Activated CD4-positive, alpha-beta T cell treated with anti-CD3 and anti-CD28 coated beads, Interleukin-2, Interleukin-4, amounts not matched to agents 100 ng/mL and 50 ng/mL, durations not matched to agents 16 hours and 8 hours (primary cell): ENCODE results near the gene ATRX.
"Not testable (repeated sequence)": the region's sequence is repeated elsewhere in the genome, so short reads cannot be mapped to it uniquely, and the experiment has no call there.

Source experiments
- DNase-seq: peaks from one replicate; pipeline ENCODE4 v3.0.0-alpha.2; 2020; ENCODE audit warnings: low spot score

Gene ATRX

DNA sequence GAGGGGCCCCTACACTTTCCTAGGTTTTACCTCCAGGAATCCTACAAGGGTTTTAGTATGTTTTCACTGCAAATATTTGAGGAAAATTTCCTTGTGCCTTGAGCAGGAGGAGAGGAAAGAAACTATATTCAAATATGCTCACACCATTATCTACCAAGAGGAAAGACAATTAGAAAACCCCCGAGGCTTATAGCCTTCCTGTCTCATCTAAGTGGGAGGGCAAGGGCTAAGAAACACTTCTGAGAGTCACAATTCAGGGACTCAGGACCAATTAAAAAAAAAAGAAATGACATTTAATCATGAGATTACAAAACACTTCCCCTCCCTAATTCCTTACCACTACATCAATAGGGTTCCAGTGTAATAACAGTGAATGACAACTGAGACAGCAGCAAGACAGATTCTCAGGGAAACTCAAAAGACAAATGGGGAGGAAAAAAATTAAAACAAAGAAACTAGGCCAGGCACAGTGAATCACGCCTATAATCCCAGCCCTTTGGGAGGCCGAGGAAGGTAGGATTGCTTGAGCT is 45.6 kb downstream of the ATRX start:
- DNase-seq = no peak

DNA sequence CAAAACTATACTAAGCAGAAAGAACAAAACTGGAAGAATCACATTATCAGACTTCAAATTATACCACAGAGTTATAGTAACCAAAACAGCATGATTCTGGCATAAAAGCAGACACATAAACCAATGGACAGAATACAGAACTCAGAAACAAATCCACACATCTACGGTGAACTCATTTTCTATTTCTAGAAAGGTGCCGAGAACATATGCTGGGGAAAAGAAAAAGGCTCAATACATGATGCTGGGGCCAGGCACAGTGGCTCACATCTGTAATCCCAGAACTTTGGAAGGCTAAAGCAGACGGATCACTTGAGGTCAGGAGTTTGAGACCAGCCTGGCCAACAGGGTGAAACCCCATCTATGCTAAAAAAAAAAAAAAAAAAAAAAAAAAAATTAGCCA is 52.7 kb downstream of the ATRX start:
- no peak for DNase-seq

DNA sequence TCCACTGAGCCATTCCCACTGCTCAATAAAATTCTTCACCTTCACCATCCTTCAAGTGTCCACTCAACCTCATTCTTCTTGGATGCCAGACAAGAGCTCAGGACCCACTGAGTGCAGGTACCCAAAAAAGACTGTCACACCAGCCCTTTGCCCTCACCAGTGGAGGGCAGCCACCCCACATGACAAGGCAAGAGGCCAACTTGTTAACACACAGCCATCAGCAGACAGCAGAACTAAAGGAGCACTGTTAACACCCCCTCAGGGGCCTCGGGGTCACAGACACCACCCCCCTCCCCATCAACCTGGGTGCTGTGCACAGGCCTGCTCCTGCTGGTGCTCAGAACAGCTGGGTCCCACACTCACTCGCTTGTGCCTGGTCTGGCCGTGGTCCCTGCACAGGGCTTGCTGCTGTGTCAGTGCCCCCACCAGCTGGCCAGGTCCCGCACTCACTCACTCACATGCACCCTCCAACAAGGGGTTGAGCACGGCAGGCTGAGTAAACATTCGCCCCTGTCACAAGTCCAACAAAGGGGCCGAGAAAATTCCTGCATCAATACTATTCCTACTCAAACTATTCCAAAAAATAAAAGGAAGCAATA is 54.1 kb downstream of the ATRX start:
- no peak for DNase-seq

DNA sequence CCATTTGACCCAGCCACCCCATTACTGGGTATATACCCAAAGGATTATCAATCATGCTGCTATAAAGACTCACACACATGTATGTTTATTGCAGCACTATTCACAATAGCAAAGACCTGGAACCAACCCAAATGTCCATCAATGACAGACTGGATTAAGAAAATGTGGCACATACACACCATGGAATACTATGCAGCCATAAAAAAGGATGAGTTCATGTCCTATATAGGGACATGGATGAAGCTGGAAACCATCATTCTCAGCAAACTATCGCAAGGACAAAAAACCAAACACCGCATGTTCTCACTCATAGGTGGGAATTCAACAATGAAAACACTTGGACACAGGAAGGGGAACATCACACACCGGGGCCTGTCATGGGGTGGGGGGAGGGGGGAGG is 59.9 kb downstream of the ATRX start:
- DNase-seq = not testable (repeated sequence)

DNA sequence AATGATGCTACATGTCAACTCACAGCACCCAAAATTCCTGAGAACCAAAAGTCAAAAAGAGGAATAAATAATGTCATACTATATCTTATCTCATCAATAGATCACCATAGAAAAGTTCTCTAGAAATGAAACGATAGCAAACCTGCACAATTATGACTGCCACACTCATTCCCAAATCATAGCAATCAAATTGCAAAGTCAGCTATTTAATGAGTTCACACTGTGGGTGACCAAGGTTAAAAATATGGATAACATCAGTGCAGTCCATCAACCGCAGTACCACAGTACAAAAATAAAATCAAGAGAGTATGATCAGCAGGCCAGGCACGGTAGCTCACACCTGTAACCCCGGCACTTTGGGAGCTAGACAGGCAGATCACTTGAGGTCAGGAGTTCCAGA is 62.3 kb downstream of the ATRX start:
- DNase-seq = no peak

DNA sequence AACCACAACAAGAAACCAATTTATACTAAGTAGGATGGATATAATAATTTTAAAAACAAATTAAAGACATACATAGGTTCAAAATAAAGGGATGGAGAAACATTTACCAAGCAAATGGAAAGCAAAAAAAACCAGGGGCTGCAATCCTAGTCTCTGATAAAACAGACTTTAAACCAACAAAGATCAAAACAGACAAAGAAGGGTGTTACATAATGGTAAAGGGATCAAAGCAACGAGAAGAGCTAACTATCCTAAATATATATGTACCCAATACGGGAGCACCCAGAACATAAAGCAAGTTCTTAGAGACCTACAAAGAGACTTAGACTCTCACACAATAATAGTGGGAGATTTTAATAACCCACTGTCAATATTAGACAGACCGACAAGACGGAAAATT is 66.6 kb downstream of the ATRX start:
- DNase-seq = no peak

DNA sequence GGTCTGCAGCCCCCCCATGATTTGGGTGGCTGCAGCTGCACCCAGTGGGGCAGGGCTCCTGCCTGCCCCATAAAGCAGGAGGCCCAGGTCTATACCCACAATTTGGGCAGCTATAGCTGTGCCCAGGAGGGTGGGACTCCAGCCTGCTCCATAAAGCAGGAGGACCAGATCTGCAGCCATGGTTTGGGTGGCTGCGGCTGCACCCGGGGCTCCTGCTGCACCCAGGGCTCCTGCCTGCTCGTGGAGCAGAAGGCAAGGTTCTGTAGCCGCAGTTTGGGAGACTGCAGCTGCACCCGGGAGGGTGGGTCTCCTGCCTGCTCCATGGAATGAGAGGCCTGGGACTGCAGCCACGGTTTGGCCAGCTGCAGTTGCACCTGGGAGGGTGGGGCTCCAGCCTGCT is 81.1 kb downstream of the ATRX start:
- no peak for DNase-seq

DNA sequence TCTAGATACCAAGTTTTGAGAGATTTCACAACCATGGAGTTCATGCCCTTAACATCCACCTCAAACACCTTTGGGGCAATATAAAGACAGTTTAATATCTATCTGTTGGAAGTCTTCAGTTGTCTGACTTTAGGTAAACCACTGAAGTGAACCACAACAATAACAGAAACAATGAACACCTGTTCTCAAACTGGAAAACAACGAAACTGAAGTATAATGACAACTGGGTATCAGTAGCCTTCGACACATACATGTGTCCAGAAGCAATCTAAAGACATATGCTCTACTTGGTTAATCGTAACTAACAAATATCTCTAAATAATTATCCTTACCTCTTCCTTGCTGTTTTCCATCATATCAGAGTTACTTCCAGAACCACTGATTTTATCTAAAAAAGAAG is 87.8 kb downstream of the ATRX start:
- no peak for DNase-seq

DNA sequence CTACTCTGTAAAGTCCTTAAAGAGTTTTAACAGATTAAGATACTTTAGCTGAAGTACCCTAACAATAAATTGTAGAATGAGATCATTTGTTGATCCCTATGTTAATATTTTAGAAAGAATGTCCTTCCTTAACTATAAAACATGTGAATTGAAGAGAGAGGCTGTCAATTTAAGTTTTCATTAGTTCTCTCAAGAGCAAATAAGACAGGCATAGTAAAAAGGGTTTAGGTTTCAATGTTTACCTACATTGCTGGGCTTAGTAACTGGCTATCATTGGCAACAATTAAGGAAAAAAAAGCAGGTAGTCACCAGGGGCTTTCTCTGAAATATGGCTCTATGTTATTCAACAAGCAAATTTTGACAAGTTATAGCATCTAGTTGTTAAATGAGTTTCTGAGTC is 91.5 kb downstream of the ATRX start:
- no peak for DNase-seq

DNA sequence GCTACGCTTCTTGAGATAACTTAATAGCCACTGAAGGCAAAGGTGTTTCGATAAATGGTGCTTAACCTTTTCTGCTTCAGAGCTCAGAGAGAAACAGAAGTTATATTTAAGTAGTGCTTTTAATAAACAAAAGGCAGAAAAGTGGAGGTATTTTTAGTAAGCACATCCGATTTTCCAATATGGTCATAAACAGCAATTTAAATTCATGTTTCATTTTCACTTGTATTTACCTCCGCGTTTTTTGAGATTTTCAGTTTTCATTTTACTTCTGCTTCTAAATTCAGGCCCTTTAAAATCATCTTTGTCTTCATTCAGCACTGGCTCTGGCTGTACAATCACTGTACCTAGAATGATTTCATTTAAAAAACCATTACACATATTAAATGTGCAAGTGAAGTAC is 92.4 kb downstream of the ATRX start:
- DNase-seq = no peak

DNA sequence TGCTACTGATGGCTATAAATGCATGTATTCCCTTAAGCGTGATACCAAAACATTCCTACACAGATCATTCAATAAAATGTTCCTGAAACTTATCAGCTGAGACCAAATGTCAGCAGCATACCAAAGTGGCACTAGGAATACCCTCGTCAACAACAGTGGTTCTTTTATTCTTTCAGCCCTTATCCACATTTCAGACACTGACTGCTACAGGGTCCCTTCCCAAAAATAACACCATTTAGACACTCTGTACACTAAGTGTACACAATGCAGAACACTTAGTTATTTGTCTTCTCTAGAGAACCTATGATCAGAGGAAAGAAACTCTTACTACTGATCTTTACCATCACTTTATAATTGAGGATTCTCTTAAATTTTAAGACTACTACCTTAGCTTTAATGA is 94.1 kb downstream of the ATRX start:
- DNase-seq = no peak

DNA sequence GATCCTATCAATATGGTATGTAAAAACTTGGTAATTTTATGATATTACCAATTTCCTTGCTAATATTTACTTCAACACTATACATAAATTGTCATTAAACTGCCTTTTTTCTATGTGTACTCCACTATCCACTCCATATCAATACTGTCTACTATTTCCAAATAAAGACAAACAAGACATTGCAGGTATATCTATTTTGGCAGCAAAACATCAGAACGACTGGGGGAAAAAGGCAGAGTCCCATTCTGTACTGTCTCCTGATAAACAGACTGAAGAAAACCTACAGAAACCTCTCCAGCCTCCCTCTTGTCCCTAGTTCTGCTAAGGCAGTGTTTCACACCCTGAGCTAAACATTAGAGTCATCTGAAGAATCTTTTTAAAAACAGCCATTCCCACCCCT is 96.6 kb downstream of the ATRX start:
- DNase-seq = no peak

DNA sequence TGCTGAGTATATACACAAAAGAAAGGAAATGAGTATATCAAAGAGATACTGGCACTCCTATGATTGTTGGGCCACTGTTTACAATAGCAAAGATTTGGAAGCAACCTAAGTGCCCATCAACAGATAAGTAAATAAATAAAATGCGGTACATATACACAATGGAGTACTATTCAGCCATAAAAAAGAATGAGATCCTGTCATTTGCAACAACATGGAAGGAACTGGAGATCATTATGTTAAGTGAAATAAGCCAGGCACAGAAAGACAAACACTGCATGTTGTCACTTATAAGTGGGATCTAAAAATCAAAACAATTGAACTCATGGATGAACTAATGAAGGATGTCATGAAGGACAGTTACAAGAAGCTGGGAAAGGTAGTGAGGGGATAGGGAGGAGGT is 100.3 kb downstream of the ATRX start:
- DNase-seq = not testable (repeated sequence)

DNA sequence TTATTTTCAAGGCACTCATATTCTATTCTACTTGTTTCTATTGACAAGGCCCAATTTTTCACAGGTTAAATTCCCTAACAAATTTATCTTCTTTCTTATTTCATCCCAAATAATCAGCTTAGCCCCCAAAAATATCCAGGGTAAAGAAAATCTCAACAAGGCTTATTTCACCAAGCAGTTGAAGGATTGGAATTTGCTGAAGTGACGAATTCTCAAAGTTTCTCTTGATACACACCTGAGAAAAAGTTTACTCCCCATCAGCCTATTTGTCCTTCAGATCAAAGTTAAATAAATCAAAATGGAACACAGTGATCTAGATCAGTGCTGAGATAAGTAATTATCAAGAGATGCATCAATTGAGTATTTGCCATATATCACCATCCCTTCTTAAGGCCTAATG is 106.9 kb downstream of the ATRX start:
- DNase-seq = no peak

DNA sequence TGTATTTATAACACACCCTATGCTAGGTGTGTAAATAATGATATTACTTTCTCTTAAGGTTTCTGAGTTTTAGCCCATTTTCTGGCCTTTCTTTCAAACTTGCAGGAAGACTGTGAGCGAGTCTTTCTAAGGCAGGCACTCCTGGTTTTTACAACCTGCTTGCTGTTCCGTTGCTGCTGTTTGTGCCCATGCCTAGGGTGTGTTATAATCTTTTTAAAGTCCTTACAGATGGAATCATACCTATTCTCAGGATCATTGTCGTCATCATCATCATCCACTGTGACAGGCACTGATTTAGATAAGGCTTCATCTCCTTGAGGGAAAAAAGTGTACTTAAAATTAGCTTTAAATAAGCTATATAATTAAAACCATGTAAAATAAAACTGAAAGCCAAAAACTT is 110.0 kb downstream of the ATRX start:
- no peak for DNase-seq

DNA sequence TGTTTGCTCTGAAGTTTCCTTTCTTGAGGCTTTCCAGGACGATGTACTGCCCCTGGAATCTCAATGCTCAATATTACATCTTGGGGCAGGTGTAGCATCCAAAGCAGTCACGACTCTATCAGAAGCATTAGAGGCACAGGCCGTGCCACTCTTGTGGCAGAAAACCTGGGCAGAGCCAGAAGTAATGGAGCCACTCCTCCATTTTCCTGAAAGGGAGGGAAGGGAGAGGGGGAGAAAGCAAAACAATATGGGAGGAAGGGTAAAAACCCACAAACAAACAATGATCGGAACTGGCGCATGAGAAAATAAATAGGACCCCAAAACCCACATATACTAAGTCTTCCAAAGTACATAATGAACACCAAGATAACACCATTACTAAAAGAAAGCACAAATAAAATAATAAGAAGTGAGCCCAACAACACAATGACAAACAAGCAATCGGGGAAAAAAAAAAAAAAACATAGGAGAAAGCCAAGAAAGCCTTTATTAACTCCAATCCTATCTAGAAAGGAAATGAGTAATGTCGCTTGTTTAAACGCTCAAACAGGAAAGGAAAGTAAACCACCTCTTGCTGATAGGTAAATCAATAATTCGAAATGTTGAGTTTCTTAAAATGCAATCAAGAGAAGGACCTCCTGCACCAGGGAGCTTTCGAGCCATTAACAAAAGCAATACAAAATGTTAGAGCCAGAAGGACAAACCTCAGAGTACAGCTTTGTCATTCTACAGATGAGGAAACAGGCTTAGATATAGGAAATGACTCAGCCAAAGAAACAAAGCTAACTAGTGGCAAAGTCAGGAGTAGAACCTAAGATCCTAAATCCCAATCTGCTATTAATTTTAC is 117.4 kb downstream of the ATRX start:
- peak; percentile 27 for DNase-seq

DNA sequence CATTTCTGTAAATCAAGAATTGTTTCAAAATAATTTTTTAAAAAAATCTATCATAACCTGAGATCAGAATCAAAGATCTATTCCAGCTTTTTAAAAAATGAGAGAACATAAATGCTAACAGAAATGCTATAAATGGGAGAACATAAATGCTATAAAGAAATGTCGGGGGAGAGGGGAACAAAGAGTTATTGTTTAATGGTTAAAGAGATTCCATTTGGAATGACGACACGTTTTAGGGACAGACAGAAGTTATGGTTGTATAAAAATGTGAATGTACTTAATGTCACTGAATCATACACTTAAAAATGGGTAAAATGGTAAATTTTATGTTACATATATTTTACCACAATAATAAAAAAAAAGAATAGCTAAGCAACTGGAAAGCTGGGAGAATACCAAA is 127.1 kb downstream of the ATRX start:
- no peak for DNase-seq

DNA sequence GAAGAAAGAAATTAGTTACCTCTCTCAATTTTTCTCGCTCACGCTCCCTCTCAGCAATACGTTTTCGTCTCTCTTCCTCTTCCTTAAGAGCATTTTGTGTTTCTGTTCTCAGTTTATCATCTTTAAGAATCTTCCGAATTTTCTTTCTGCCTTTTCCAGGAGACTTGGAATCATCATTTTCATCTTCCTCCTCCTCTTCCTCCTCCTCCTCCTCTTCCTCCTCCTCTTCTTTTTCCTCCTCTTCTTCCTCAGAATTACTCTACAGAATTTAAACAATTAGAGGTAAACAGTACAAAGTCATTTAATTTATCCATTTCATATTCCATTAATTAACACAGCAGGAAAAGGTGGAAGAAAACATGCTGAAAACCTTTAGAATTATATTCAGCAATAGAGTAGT is 133.9 kb downstream of the ATRX start:
- no peak for DNase-seq

DNA sequence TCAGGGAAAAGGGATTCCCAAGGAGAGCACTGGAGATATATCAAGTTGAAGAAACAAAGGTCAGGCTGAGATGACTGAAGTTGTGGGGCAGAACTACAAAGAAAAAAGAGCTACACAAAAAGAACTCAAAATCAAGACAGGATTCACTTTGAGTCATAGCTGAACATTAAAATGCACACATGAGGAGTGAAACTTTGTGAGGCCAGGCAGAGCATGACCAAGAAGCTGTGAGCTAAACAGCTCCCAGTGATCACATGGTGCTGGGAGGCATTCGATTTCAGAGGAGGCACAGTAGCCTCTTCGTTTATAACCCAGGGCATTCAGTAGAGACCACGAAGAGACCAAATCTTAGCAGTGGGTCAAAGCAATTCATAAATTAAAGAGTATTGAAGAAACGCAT is 145.3 kb downstream of the ATRX start:
- peak; percentile 33 for DNase-seq

DNA sequence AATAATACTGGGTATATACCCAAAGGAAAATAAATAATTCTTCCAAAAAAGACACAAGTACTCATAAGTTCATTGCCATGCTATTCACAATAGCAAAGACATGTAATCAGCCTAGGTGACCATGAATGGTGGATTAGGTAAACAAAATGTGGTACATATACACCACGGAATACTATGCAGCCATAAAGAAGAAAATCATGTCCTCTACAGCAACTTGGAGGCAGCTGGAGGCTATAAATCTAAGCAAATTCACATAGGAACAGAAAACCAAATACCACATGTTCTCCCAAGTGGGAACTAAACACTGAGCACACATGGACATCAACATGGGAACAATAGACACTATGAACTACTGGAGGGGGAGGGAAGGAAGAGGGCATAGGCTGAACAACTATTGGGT is 146.2 kb downstream of the ATRX start:
- no peak for DNase-seq

DNA sequence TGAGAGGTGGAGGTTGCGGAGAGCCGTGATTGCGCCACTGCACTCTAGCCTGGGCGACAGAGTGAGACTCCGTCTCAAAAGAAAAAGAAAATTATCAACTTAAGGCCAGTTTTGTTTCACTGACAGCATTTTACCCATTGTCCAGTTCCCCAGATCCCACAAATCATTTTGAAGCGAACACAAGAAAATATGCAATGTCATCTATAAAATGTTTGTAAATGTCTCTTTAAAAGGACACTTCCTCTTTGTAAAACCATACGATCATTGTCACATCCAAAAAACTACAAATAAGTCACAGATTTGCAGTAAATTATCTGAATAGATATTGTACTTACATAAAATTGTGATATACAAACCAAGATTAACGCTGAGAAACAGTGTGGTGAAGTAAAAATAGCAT is 147.6 kb downstream of the ATRX start:
- DNase-seq = no peak

DNA sequence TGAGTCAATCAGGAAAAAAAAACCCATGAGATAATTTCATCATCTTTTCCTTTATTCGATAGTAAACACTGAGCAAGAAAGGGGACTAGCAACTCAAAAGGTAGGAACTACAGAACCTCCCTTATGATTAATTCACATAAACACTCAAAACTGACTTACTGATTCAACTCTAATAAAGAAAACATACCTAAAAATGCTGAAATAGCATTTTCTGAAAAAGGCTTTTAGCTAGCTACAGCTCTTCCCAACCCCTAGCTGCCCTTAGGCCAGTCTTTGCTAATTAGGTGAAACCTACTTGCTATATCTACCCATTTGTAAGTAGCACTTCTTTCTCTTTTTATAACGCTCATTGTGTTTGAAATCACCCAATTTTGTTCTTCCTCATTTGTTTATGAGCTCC is 150.6 kb downstream of the ATRX start:
- DNase-seq = no peak

DNA sequence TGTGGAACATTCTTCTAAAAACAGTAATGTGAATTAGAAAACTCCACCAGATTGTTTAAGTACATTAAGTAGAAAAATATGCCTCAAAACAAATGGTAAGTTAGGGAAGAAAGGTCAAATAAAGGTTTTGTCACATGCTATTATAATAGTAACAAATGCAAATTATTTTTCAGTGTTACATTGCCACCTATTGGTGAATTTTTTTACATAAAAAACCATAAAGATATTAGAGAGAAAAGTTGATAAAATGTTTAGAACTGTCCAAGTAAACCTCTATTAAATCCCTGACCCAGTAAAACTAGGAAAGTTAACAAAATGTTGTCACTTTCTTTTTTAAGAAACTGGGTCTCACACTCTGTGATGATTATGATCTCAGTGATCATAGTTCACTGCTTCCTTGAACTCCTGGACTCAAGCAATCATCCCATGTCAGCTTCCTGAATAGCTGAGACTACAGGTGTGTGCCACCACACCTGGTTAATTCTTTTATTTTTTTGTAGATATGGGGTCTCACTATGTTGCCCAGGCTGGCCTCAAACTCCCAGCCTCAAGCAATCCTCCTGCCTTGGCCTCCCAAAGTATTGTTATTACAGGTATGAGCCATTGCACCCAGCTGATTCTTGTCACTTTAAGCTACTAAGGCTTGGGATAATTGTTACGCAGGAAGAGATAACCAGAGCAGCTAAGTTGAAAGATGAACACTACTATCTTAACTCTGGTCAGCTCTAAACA is 157.6 kb downstream of the ATRX start:
- DNase-seq = no peak
